Hematopoietic multipotent progenitor cell treated with erythropoietin and hydrocortisone succinate and interleukin-3 and kit ligand, for 15 days (in vitro differentiated cells): ENCODE data around the gene TGFBR3.

Experiments
- DNase-seq: peaks from one replicate; pipeline ENCODE4 v3.0.0-alpha.2; 2015; ENCODE audit warnings: low spot score

The TGFBR3 gene

DNA sequence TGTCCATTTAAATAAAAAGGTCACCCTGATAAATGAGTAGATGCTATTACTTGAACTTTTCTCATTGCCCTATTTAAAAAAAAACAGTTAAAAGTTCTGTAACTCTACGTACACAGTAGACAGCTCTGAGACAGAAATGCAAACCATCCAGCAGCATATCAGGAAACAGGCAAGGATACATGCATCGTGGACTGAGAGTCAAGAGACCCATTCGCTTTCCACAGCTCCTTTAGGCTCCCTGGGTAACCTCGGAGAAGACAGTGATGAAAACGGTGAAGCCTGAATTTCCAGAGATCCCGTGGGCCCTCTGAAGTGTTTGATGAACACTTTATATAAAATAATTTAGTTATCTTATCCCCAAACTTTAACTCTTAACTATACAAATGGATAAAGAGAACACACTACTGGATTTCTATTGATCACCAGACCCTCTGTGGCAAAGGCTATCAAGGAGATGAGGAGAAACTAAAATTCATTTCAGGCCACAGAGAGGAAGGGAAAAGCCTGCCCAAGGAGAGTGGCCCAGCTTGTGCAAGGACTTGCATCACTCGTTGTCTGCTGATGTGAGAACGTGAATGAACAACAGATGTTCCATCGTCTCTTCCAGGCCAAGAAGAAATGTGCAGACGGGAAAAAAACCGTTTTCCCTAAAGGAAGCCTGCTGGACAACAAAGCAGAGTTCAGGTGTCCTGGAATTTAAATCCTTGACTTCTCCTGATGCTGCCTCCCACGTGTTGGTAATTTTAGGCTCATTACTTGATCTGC lies 131.0 kb downstream of the TGFBR3 start:
- DNase-seq: no peak

DNA sequence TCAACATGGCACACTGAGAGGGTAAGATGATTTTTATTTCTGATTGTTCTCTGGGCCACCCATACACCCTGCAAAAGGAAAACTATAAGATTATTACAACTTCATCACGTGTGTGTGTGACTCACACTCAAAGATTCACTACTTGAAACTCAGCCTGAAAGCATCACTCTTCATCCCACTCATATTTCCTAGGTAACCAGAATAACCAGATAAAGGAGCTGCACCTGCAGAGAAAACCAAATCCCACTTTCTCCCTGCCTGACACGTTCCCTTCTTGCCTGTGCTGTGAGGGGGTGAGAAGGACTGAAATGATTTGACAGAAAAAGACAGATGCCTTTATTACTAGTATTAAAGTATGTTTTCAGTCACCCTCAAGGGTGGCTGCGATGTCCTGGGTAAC lies 131.6 kb downstream of the TGFBR3 start:
- no peak for DNase-seq

DNA sequence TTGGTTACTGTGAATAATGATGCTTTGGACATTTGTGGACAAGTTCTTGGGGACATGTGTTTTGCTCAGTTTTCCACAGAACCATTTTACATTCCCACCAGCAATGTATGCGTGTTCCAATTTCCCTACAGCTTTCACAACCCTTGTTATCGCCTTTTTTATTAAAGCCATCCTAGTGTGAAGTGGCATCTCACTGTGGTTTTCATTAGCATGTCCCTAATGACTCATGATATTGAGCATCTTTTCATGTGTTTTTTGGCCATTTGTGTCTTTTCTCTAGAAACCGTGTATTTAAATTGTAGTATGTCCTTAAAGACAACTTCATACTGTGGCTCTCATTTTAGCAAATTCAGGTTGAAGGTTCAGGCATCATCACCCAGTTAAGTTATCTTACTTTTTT lies 132.1 kb downstream of the TGFBR3 start:
- no peak for DNase-seq

GRCh38 chr1:91752324-91752723 lies 133.6 kb downstream of the TGFBR3 start:
- no peak for DNase-seq

- DNase-seq: no peak
Measured at GRCh38 chr1:91751275-91751674, 134.7 kb downstream of the TGFBR3 start.

DNA sequence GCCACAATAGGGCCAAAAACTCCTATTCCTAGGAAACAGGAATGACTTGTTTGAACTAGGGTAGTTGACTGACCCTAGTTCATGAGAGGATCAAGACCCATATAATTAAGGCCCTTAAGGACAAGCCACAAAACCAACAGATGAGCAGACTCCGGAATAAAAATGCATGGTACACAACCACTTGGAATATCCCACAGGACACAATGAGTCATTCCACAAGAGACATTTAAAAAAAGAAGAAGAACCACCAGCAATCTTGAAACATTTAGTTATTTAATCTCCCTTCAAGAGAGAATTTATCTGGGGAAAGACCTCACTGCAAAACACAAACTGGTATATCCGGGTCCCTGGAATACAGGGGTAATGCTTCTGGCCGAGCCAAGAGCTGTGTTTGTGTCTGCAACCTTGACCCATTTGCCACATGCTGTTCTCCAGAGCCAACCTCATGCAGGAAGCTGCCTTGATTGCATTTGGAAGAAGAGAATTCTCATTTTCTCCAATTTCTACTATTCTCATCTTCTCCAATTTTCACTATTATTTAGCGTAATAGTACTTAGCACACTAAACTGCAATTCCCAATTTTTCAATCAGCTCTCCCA lies 135.5 kb downstream of the TGFBR3 start:
- no peak for DNase-seq

- no peak for DNase-seq
Measured at GRCh38 chr1:91749788-91750231, 136.1 kb downstream of the TGFBR3 start.

DNA sequence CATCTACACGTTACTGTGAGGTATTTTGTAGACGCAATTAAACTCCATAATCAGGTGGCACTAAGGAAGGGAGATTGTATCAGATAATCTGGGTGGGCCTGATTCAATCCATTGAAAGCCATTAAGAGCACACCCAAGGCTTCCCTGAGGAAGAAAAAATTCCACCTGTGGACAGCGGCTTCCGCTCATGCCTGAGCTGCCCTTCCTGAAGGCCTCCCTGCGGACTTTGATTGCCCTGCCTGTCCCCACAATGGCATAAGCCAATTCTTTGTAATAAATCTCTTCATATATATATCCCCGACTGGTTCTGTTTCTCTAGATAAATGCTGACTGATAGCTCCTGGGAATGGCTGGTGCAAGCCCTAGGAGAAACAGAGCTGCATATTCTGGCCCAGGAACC lies 138.3 kb downstream of the TGFBR3 start:
- DNase-seq: no peak

DNA sequence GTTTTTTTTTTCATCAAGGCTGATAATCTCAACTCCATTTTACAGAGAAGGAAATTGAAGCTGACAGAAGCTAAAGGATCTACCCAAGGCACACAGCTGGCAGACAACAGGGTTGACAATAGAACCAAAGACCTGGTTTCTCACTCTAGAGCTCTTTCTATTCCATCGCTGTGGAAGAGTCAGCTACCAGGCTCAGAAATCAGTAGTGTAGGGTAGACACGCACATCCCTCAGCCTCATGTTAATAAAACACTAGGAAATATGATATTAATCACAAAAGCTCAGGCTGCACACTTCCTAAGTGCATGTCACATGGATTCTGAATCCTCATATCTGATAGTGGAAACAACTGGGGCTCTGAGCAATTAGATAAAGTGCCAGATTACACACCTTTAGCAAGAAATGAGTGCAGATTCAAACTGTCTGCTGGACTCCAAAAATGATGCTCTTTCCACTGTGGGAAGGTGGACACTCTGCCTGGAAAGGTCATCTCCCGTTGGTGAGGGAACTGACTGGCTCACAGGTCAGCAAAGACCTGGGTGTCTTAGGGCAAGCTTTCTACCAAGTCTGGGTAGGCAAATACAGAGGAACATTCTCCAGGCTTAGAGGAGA lies 139.1 kb downstream of the TGFBR3 start:
- no peak for DNase-seq

- DNase-seq: no peak
Measured at GRCh38 chr1:91745640-91746373, 140.1 kb downstream of the TGFBR3 start.

- DNase-seq: no peak
Measured at GRCh38 chr1:91744953-91745639, 140.9 kb downstream of the TGFBR3 start.

GRCh38 chr1:91742848-91743292 lies 143.1 kb downstream of the TGFBR3 start:
- DNase-seq: no peak

GRCh38 chr1:91741906-91742305 lies 144.0 kb downstream of the TGFBR3 start:
- no peak for DNase-seq

- DNase-seq: no peak
Measured at GRCh38 chr1:91741301-91741700, 144.7 kb downstream of the TGFBR3 start.

DNA sequence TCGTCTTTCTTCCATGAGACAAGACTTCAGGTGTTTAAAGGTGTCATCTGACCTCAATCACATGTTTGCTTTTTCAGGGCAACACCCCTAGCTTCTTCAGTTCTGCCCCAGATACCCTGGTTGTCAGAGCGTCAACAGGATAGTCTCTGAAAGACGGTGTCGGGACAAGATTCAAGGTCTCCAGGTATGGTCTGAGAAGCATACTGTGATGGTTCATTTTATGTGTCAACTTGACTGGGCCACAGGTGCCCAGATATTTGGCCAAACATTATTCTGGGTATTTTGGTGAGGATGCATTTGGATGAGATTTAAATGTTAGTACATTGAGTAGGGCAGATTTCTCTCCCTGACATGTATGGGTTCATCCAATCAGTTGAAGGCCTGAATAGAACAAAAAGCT lies 148.3 kb downstream of the TGFBR3 start:
- DNase-seq: no peak

GRCh38 chr1:91736715-91737615 lies 149.0 kb downstream of the TGFBR3 start:
- no peak for DNase-seq

DNA sequence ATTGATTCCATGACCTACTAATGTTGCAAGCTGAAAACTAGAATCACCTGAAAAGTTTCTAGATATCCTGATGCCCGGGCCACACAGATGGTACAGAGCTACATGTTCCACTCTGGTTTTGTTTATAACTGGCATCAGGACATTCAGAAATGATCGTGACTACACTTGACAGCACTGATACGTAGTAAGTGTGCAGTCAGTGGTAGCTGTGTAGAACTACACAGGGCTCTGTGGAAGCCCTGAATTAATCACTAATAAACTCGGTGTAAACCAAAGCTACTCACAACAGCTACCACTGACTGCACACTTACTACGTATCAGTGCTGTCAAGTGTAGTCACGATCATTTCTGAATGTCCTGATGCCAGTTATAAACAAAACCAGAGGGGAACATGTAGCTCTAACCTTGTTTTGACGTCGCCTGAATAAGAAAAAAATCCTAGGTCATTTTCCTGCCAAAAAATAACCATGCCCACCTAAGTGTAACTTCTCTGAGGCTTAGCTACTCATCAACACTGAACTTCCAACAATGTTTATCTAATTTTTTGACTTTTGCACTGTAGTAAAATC lies 149.7 kb downstream of the TGFBR3 start:
- DNase-seq: no peak

- no peak for DNase-seq
Measured at GRCh38 chr1:91735266-91735845, 150.6 kb downstream of the TGFBR3 start.

DNA sequence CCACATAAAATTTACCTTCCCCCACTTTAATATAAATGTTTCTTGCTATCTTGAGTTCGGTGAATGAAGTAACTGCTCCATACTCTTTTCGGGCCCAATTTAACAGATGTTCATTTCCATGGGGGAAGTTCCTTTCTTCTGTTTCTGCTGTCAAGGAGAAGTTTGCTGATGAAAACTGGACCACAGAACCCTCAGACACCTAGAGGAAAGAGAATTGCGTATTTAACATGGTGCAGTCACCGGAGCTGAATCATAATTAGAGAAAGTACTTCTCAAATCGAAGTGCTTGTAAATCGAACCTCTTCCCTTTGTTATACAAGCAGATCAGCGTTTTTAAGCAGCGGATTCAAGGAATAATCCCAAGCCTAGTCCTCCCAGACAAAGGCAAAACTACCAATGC lies 151.2 kb downstream of the TGFBR3 start:
- DNase-seq: no peak

GRCh38 chr1:91733108-91733710 lies 152.7 kb downstream of the TGFBR3 start:
- no peak for DNase-seq
